ENCODE results near the gene PML.
A peak's percentile ranks its signal among the peaks of the same experiment; 100 is the strongest.

PML gene

DNA sequence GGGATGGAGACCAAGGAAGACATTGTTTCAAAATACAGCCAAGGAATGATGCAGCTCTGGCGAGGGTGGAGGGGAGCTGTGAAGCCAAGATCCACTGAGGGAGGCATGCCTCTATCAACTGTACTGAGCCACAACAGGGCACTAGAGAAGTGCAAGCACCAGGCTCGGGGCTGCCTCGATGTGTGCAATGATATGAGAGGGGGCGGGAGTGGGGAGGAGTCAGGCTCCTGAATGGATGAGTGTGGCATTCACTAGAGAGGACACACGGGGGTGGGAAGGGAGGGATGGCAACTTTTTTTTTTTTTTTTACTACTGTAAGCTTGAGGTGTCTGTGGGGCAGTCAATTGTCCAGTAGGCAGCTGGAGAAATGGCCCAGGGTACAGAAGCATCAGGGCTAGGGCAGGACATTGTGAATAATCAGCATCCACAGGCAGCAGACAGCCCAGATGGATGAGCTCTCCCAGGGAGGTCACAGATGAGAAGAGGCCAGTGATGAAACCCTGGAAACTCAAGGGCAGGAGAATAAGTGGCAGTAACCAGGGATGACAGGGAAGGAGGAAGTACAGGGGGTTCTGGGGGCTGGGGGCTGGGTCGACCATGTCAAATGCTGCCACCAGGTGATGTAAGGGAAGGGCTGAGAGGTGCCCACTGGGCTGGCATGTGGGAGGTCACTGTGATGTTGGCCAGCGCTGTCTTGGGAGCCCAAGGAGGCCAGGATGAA, 8.3 kb upstream of the PML start:
- no peak for DNase-seq (ENCODE audit: low spot score)

DNA sequence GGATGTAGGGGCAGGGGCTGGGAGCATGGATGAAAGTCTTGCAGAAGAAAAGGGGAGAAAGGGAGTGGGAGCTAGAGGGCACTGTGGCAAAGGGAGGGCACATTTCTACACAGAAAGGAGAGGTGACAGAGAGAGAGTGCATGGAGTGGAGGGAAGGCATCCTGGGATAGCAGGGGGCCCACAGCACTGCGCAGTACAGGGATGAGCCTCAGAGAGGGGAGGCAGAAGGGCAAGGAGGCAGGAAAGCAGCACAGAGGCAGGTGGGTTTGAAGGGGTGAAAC, 7.8 kb upstream of the PML start:
- DNase-seq (ENCODE audit: low spot score), result no peak

DNA sequence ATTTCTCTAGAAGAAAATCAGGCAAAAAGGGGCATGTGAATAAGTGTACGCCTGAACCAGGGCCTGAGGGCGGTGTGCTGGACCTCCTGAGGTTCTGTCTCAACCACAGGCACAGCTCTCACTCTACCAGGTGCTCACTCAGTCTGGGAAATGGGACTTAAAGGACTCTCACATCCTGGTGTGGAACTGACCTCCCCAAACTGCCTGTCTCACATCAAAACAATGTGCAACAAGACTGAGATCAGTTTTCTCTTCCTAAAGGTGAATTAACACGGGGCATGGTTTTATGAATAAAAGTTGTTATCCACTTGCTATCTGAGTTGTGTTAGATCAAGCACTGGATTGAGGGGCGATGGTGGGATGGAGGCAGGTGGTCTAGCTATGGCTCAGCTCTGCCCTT, 7.3 kb upstream of the PML start:
- DNase-seq (ENCODE audit: low spot score), result no peak

DNA sequence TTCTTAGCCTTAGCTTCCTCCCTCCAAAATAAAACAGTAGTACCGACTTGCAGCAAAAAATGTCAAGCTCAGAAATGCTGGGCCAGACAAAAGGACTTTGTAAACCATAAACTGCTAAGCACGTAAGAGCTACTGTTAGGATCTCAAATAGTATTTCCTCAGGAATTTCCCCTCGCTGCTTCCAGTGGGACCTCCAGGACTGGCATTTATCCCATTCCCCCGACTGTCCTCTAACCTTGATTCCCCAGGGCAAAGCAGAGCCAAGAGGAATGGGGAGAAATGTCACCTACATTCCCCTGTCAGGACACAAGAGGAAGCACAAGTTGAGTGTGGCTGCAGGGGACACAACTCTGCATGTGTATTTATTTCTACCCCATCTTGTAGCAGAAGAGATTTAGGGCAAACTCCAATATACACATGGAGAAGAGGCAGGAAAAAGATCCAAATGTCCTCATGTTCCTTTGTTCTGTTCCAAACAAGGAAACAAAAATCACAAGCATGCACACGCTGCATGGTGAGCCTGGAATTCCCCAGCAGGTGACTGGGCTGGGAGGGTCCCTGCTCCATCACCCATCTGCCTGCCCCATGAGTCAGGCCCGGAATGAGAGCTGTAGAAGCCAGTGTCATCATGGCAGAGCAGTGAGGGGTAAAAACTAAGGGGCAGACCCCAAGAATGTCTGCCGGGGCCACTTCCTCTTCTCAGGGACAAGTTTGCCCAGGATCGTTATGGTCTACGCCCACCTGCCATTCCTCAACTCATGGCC, 6.7 kb upstream of the PML start:
- DNase-seq (ENCODE audit: low spot score), result no peak

DNA sequence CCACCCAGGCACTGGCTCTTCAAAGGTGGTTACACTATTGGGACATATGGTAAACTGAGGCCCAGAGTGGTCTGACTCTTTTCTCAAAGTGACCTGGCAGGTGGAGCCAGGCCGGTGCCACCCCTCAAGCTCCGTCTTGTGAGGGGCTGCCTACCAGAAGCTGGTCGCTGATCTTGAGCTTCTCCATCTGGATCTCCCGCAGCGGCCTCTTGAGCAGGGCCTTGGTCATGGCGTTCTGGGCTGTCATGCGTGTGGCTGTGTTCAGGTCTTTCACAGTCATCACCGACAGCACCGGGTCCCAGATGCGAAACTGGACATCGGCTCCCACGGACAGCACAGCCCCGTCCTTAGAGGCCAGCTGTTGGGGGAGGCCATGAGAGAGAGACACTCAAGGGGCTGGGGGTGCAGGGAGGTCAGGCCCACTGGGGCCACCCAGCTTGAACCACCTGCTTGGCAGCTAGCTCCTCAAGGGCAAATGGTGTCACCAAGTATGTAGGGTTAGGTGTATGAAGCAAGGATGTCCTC, 6.0 kb upstream of the PML start:
- no peak for DNase-seq (ENCODE audit: low spot score)

DNA sequence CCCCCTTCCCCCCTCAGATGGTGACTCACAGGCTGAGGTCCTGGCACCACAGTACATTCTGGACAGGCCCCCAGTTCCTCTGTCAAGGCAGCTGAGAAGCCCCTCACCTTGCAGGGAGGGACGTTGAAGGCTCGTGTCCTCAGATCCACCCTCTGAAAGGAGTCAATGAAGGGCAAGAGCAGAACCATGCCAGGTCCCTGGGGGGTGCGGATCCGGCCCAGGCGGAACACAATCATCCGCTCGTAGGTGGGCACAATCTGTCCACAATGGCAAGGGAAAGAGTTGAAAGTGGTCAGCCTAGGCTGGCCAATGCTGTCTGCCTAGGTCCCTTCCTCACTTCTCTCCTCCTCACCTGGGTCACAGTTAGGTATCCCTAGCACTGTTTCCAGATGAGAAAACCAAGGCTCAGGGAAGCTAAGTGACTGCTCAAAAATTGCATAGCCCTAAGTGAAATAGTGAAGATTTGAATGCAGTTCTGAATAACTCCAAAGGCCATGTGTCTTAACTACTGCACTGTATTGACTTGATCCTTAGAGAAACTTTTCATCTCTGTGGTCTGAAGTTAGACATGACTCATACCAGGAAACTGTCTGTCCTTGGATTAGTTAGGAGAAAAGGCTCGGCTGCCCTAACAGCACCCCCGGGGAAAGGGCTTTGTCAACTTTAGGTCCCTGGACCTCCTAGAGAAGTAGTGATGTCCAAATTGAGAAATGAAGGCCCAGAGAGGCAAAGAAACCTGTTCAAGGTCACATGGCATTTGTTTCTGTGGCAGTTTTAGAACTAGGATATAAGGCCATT, 5.3 kb upstream of the PML start:
- DNase-seq (ENCODE audit: low spot score), result peak; percentile 58

DNA sequence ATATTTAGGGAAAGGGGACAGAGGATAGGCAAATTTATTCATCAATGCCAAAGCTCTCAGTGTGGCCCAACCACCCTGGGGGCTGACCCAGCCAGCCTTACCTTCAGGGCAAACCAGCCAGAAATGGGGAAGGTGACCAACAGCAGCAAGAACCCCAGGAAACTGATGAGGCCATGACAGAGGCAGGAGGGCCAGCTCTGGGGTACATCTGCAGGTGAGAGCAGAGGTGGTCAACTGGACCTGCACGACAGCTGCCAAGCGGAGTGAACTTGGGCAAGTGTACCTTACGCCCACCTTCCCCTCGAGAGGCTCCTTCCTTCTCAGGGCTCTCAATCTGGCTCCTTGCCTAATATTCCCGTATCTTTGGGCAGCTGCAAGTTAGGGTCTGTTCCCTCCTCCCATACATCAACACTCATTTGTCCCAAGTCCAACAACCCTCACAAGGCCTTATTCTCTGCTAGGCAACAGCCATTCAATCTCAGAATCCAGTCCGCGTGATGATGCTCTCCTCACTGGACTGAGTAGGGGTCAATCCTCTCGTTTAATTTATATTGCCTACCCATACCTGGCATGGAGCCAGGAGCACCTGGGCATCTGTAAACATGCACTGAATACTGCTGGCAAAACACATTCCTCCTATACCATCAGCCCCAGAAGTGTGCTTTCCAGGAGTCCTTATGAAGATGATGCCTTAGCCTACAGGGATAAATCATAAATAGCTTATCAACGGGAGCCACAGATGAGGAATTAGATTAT, 4.1 kb upstream of the PML start:
- no peak for DNase-seq (ENCODE audit: low spot score)

DNA sequence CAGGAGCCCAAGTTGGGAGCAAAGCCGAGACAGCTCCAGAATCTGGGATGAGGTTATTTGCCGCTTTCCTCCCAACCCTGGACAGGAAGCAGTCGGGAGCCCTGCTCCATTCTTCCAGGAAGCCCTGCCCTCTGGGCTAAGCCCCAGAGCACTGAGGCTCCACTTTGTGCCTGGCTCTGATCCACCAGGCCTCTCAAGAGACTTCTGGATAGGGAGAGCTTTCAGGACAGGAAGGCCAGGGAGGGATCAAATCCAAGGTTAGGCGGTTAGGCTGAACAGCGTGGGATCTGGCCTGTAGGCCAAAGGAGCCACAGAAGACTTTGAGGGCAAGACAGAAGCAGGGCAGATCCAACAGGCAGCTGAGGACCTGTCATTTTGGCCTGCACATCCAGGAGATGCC, 3.3 kb upstream of the PML start:
- DNase-seq (ENCODE audit: low spot score), result no peak

DNA sequence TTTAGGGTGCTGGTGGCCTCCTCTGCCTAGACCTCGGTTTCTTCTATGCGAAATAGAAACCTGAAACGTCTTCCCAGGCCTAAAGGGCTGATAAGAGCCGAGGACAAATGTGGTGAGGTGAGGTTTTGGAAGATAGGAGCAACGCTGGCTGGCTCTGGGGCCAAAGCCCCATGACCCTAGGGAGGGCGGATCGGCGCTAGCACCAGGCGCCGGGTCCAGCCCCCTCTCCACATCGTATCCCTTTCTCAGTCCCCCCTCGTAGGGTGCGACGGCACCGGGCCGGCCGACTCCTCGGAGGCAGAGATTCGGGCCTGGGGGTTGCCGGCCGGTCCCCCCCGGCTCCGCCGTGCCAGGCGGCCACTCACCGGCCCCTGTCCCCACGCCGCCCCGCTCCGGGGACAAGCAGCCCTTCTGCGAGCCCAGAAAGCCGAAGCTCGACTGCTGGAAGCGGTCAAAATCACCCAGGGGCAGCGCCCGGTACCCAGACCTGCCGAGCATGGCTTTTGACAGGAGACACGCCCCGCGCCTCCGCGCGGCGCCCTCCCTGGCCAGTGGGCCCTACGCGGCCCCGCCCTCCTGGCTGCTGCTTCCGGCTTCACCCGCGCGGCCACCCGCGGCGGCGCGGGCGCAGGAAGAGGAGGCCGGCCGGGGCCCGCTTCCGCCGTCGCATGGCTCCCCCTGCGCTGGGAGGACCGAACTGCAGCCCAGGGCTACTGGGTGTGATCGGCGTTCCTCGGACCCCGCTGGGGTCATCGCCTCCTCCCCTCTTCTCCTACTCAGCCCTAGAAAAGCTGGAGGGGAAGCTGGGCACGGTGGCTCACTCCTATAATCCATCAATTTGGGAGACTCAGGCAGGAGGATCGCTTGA, 2.6 kb upstream of the PML start, which contains the start of gene STOML1:
Gene STOML1 (minus strand): TSS at position 570 of the 868 bp plus-strand sequence. CDS start 72 bp downstream, at position 498.
- peak; percentile 98 for DNase-seq (ENCODE audit: low spot score)

DNA sequence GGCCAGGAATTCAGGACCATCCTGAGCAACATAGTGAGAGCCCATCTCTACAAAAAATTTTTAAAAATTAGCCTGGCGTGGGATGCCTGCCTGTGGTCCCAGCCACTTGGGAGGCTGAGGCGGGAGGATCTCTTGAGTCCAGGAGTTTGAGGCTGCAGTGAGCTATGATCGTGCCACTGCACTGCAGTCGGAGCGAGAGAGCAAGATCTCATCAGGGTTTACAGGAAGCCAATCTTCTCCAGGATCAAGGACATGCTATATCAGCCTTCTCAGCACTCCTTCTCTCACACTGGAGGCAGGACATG, 2.0 kb upstream of the PML start:
- DNase-seq (ENCODE audit: low spot score), result no peak

DNA sequence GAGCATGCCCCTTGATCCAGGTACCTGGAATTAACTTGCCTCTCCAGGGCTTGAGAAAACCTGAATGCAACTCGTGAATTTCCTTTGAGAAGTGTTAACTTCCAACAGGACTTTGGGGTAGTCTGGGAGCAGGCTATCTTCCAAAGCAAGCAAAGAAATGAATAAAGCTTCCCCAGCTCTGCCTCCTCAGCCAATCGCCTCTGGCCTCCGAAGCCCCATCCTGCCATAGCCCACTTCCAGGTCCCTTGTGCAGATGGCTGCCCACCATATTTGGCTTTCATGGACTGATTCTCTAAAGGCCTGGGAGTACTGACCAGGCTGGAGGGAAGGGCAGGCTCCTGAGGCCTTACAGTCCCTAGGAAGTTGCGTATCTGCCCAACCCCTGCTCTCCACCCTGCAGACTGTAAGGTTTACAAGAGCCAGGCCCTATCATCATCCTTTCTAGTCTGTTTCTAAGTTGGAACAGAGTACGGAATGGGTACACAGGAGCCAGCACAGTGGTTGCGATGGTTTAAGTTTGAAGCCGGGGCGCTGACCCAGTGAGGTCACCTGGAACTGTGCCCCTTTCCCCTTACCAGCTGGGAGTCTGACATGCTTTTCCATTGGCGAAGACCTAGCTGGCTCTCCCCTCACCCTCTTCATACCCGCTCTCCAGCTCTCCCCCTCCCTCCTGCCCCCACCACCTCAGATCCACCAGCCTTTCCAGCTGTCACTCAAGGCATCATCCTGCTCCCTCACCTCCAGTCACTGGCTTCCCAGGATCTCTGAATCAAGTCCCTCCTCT, 1.1 kb upstream of the PML start:
- no peak for DNase-seq (ENCODE audit: low spot score)

DNA sequence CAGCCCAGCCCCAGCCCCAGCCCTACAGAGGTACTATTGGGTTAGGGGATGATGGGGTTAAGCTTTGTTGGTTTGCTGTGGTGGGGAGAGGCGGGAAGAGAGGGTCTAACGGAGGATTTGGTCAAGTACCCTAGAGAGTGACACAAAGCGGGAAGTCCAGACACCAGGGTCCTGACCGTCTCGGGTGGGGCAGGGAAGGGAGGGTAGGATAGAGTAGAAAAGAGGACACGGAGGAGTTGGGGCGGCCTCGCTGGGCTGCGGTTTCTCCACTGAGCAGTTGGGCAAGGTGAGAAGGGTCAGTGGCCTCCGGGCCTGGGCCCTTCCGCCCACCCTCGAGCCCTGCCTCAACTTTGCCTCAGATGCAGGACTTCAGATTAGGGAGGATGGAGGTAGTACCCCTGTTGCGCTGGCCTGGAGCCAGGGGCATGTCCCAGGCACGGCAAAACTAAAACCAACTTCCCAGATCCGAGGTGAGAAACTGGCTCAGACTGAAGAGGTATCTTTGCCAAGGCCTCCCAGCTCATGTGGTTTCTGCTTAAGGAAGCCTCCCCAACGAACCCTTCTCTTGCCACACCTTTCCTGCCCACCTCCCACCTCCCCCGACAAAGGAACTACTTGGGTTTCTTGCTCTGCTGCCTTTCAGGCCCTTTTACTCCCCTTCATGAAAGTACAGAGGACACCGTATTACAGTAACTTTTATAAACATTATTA, 551 bp downstream of the PML start:
- peak; percentile 31 for DNase-seq (ENCODE audit: low spot score)

DNA sequence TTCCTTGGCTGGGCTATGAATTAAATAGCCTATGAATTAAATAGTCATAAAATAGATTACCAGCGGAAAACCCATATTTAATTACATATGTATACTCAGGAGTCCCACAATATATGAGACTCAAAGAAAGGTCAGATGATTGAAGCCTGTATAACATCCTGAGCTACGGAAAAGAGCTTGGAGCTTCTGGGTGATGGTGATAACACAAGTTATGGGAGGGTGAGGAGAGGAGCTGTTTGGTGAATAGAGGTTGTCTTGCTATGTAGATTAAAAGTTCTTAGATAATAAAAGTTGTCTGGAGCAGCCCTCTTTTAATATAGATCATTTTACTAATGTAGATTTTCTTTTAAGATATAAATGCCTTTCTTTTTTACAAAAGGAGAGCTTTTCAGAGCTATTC, 1.8 kb downstream of the PML start:
- no peak for DNase-seq (ENCODE audit: low spot score)

DNA sequence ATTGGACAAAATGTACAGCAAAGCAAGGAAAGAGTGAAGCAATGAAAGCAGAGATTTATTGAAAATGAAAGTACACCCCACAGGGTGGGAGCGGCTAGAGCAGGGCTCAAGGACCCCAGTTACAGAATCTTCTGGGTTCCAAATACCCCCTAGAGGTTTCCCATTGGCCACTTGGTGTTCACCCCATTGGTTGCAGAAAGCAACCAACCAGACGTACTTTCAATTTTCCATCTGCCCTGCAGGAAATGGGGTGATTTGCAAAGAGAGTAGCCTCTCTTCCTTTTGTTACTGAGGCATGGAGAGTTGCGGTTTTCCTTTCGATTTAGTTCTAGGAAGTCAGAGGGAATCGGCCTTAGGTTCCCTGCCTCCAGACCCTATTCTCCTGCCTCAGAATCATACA, 2.4 kb downstream of the PML start:
- DNase-seq (ENCODE audit: low spot score), result no peak

DNA sequence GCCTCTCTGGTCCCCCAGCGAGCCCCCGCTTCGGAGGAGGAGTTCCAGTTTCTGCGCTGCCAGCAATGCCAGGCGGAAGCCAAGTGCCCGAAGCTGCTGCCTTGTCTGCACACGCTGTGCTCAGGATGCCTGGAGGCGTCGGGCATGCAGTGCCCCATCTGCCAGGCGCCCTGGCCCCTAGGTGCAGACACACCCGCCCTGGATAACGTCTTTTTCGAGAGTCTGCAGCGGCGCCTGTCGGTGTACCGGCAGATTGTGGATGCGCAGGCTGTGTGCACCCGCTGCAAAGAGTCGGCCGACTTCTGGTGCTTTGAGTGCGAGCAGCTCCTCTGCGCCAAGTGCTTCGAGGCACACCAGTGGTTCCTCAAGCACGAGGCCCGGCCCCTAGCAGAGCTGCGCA, 3.5 kb downstream of the PML start:
- no peak for DNase-seq (ENCODE audit: low spot score)

DNA sequence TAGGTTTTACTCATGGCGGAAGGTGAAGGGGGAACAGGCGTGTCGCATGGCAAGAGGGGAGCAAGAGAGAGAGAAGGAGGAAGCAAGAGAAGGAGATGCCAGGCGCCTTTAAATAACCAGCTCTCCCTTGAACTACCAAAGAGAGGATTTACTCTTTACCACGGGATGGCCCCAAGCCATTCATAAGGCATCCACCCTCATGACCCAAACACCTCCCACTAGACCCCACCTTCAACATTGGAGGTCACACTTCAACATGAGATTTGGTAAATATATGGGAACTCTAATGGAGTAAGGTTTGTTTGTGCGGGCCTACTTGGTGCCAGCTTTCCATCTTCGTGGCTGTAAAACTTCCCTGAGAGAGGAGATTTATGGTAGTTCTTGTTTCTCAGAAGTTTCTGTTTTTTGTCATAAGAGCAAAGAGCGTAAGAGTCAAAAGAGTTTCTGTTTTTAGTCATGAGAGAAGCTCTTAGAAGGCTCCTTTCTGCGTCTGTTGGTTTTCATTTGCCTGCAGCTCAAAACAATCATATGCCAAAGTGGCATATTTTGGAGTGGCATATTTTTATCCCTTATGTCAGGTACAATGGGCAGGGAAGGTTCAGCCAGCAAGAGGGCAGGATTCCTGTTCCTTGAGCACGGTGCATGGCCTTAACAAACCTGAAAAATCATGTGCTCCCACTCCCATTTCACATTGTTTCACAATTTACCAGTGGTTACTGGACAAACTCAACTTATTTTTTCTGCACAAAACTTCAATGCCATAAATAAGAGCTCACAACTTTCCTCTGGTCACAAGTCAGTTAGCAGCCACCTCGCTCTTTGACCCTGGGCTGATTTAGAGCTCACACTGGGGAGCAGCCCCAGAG, 12.5 kb downstream of the PML start:
- no peak for DNase-seq (ENCODE audit: low spot score)

DNA sequence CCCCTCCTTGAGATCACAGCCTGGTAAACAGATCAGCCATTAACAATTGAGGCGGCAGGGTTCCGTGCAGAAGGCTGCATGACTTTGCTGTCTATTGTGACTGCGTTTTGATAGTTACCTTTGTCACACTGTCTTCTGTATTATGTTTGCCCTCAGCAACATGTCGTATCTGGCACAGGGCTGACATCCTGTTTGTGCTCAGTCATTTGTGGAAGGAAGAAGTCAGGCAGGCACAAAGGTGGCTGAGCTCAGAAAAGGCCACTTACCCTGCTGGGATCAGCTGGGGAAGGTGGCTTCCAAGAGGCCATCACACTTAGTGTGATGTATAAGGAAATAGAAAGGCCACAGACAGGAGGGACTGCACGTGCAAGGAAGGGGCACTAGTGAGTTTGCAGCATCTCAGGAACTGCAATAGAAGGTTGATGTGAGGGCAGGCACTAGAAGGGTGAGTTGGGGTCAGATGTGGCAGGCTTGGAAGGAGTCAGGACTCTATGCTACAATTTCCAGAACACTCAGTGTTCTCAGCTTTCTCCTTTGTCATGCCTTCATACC, 13.4 kb downstream of the PML start:
- DNase-seq (ENCODE audit: low spot score), result no peak

DNA sequence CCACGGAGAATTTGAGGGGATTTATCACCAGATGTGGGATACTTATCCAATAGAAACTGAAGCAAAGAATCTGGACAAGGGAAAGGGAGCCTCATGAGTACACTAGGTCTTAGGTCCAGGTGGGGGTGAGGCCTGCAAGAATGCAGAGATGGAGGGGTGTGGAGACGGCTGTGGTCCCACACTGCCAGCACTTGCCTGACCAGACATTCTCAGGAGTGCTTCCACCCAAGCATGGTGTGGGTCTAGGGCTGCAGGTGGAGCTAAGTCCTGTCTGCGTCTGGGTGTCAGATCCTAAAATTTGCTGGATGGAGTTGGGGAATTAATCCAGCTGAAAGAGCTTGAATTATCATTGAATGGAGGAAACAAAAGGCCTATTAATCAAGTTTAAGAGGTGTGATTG, 14.4 kb downstream of the PML start:
- no peak for DNase-seq (ENCODE audit: low spot score)

All from LoVo (cell line).